SK-N-SH treated with all-trans-retinoic acid at 6 μM for 48 hours (cell line): ENCODE data around the gene ABLIM1.

Experiments
- ATAC-seq: fragments of 200-7000 bp; cut with Tn5 transposase; 3 replicates; pipeline ENCODE4 v1.9.1; 2020; ENCODE audit warnings: mild to moderate bottlenecking, moderate library complexity
- ARNTL ChIP-seq: fragments of 450-650 bp; formaldehyde crosslinking; IDR thresholded peaks from 2 replicates; pipeline ENCODE4 v1.5.0; 2020; ENCODE audit warnings: low read depth, mild to moderate bottlenecking, moderate library complexity, borderline replicate concordance
- BACH2 ChIP-seq: fragments of 250-450 bp; sonication (Bioruptor Pico); IDR thresholded peaks from 2 replicates; pipeline ENCODE4 v1.9.0; 2021; ENCODE audit warnings: mild to moderate bottlenecking, borderline replicate concordance
- CSDC2 ChIP-seq: fragments of 250-450 bp; sonication (Bioruptor Pico); IDR thresholded peaks from 2 replicates; pipeline ENCODE4 v1.5.0; 2020; ENCODE audit warnings: mild to moderate bottlenecking, moderate library complexity
- CSRNP3 ChIP-seq: fragments of 250-450 bp; sonication (Bioruptor Pico); IDR thresholded peaks from 2 replicates; pipeline ENCODE4 v1.5.1; 2021; ENCODE audit warnings: mild to moderate bottlenecking, moderate library complexity
- ESRRG ChIP-seq: fragments of 250-450 bp; sonication (Bioruptor Pico); IDR thresholded peaks from 2 replicates; pipeline ENCODE4 v1.6.1; 2021; ENCODE audit warnings: mild to moderate bottlenecking
- GLIS3 ChIP-seq: fragments of 250-450 bp; sonication (Bioruptor Pico); IDR thresholded peaks from 2 replicates; pipeline ENCODE4 v1.5.0; 2020; ENCODE audit warnings: mild to moderate bottlenecking, moderate library complexity
- ISL1 ChIP-seq: fragments of 250-450 bp; sonication (Bioruptor Pico); IDR thresholded peaks from 2 replicates; pipeline ENCODE4 v2.1.2; 2022; ENCODE audit warnings: mild to moderate bottlenecking, moderate library complexity
- OSR1 ChIP-seq: fragments of 250-450 bp; sonication (Bioruptor Pico); IDR thresholded peaks from 2 replicates; pipeline ENCODE4 v1.8.0; 2022; ENCODE audit warnings: moderate library complexity, mild to moderate bottlenecking, inconsistent platforms
- PATZ1 ChIP-seq: fragments of 250-450 bp; sonication (Bioruptor Pico); IDR thresholded peaks from 2 replicates; pipeline ENCODE4 v1.8.0; 2020; ENCODE audit warnings: mild to moderate bottlenecking, moderate library complexity, borderline replicate concordance
- SNAI2 ChIP-seq: fragments of 250-450 bp; sonication (Bioruptor Pico); IDR thresholded peaks from 2 replicates; pipeline ENCODE4 v1.5.0; 2020; ENCODE audit warnings: mild to moderate bottlenecking, moderate library complexity
- TOX ChIP-seq: fragments of 250-450 bp; sonication (Bioruptor Pico); IDR thresholded peaks from 2 replicates; pipeline ENCODE4 v1.8.0; 2021; ENCODE audit warnings: mild to moderate bottlenecking, moderate library complexity, borderline replicate concordance
- ZC3H10 ChIP-seq: fragments of 250-450 bp; sonication (Bioruptor Pico); IDR thresholded peaks from 2 replicates; pipeline ENCODE4 v1.5.1; 2021; ENCODE audit warnings: mild to moderate bottlenecking, moderate library complexity
- ZFP30 ChIP-seq: fragments of 450-650 bp; formaldehyde crosslinking; IDR thresholded peaks from 2 replicates; pipeline ENCODE4 v1.5.0; 2022; ENCODE audit warnings: mild to moderate bottlenecking, moderate library complexity
- ZNF565 ChIP-seq: fragments of 450-650 bp; formaldehyde crosslinking; conservative IDR thresholded peaks from 2 replicates; pipeline ENCODE4 v1.5.0; 2020; ENCODE audit warnings: low read depth, mild to moderate bottlenecking, moderate library complexity
- ZNF70 ChIP-seq: fragments of 450-650 bp; formaldehyde crosslinking; IDR thresholded peaks from 2 replicates; pipeline ENCODE4 v1.5.0; 2020; ENCODE audit warnings: mild to moderate bottlenecking, moderate library complexity
- ZNF8 ChIP-seq: fragments of 450-650 bp; formaldehyde crosslinking; IDR thresholded peaks from 2 replicates; pipeline ENCODE4 v1.5.0; 2020; ENCODE audit warnings: mild to moderate bottlenecking, moderate library complexity
- TF ChIP-seq, protein P1 (sequence below): fragments of 250-450 bp; sonication (Bioruptor Pico); IDR thresholded peaks from 2 replicates; pipeline ENCODE4 v1.8.0; 2021; ENCODE audit warnings: low read depth, mild to moderate bottlenecking, moderate library complexity, borderline replicate concordance
- TF ChIP-seq, protein P2 (sequence below): fragments of 250-450 bp; sonication (Bioruptor Pico); IDR thresholded peaks from 2 replicates; pipeline ENCODE4 v1.5.1; 2020; ENCODE audit warnings: low read depth, mild to moderate bottlenecking, moderate library complexity
- TF ChIP-seq, protein P3 (sequence below): fragments of 250-450 bp; sonication (Bioruptor Pico); IDR thresholded peaks from 2 replicates; pipeline ENCODE4 v1.5.0; 2020; ENCODE audit warnings: mild to moderate bottlenecking, moderate library complexity

ABLIM1 gene

GRCh38 chr10:114611617-114612016, 46.5 kb downstream of the ABLIM1 start:
- no peak for TF ChIP-seq OSR1 (CRISPR knock-in tag)
- no peak for TF ChIP-seq ZNF70 (CRISPR knock-in tag)
- TF ChIP-seq ZFP30 (CRISPR knock-in tag), result no peak
- no peak for TF ChIP-seq PATZ1 (CRISPR knock-in tag)
- TF ChIP-seq CSRNP3 (CRISPR knock-in tag), result no peak
- no peak for TF ChIP-seq ZC3H10 (CRISPR knock-in tag)
- no peak for TF ChIP-seq CSDC2 (CRISPR knock-in tag)
- no peak for TF ChIP-seq ISL1 (CRISPR knock-in tag)
- no peak for TF ChIP-seq ZNF8
- TF ChIP-seq SNAI2 (CRISPR knock-in tag), result no peak
- no peak for TF ChIP-seq ARNTL
- TF ChIP-seq ESRRG (CRISPR knock-in tag), result no peak
- ATAC-seq, result no peak

DNA sequence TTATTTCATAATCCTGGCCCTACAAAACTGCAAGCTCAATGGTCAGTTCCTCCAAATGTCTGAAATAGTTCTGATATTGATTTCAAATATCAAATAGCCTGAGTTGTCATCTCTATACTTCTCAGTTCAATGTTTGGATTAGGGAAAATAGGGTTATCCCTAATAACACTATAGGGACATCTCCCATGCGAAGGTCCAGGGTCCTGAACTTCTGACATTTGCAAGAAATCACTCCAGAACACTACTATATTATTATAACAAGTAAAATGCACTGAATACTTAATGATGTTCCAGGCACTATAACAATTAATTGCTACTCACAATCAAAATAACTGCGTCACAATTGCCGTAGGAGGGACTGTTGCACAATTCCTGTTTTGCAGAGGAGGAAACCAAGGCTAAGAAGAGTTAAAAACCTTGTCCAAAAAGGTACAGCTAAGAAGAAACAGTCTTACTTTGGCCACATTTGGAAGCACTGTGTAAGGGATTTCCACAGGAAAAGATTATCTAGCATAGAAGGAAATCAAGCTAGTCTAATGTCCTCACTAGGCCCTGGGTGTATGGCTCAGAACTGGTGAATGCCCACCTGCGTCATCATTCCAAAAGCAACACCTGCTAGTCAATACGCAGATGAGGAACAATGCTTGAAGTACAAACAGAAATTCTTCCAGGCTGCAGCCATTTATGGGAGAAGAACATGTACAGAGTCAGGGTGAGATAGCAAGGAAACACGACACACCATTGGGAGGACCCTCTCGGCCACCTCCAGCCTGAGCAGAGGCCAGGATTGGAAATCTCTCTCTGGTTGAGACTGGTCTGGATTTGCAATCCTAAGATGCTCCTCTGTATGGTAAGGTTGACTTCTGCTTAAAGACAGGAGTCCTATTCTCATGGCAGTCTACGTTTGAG, 48.3 kb downstream of the ABLIM1 start:
- no peak for TF ChIP-seq BACH2
- TF ChIP-seq ZNF70 (CRISPR knock-in tag), result no peak
- no peak for TF ChIP-seq CSRNP3 (CRISPR knock-in tag)
- no peak for TF ChIP-seq ARNTL
- TF ChIP-seq GLIS3 (CRISPR knock-in tag), result no peak
- no peak for TF ChIP-seq PATZ1 (CRISPR knock-in tag)
- TF ChIP-seq TOX (CRISPR knock-in tag), result no peak
- TF ChIP-seq, protein P1, sequence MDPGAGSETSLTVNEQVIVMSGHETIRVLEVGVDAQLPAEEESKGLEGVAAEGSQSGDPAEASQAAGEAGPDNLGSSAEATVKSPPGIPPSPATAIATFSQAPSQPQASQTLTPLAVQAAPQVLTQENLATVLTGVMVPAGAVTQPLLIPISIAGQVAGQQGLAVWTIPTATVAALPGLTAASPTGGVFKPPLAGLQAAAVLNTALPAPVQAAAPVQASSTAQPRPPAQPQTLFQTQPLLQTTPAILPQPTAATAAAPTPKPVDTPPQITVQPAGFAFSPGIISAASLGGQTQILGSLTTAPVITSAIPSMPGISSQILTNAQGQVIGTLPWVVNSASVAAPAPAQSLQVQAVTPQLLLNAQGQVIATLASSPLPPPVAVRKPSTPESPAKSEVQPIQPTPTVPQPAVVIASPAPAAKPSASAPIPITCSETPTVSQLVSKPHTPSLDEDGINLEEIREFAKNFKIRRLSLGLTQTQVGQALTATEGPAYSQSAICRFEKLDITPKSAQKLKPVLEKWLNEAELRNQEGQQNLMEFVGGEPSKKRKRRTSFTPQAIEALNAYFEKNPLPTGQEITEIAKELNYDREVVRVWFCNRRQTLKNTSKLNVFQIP (CRISPR knock-in tag), result no peak
- TF ChIP-seq OSR1 (CRISPR knock-in tag), result no peak
- no peak for TF ChIP-seq SNAI2 (CRISPR knock-in tag)
- TF ChIP-seq, protein P2, sequence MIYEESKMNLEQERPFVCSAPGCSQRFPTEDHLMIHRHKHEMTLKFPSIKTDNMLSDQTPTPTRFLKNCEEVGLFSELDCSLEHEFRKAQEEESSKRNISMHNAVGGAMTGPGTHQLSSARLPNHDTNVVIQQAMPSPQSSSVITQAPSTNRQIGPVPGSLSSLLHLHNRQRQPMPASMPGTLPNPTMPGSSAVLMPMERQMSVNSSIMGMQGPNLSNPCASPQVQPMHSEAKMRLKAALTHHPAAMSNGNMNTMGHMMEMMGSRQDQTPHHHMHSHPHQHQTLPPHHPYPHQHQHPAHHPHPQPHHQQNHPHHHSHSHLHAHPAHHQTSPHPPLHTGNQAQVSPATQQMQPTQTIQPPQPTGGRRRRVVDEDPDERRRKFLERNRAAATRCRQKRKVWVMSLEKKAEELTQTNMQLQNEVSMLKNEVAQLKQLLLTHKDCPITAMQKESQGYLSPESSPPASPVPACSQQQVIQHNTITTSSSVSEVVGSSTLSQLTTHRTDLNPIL, result no peak
- no peak for TF ChIP-seq ISL1 (CRISPR knock-in tag)
- TF ChIP-seq ZC3H10 (CRISPR knock-in tag), result no peak
- no peak for TF ChIP-seq CSDC2 (CRISPR knock-in tag)
- TF ChIP-seq, protein P3, sequence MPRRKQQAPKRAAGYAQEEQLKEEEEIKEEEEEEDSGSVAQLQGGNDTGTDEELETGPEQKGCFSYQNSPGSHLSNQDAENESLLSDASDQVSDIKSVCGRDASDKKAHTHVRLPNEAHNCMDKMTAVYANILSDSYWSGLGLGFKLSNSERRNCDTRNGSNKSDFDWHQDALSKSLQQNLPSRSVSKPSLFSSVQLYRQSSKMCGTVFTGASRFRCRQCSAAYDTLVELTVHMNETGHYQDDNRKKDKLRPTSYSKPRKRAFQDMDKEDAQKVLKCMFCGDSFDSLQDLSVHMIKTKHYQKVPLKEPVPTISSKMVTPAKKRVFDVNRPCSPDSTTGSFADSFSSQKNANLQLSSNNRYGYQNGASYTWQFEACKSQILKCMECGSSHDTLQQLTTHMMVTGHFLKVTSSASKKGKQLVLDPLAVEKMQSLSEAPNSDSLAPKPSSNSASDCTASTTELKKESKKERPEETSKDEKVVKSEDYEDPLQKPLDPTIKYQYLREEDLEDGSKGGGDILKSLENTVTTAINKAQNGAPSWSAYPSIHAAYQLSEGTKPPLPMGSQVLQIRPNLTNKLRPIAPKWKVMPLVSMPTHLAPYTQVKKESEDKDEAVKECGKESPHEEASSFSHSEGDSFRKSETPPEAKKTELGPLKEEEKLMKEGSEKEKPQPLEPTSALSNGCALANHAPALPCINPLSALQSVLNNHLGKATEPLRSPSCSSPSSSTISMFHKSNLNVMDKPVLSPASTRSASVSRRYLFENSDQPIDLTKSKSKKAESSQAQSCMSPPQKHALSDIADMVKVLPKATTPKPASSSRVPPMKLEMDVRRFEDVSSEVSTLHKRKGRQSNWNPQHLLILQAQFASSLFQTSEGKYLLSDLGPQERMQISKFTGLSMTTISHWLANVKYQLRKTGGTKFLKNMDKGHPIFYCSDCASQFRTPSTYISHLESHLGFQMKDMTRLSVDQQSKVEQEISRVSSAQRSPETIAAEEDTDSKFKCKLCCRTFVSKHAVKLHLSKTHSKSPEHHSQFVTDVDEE, result no peak
- no peak for TF ChIP-seq ZNF565 (CRISPR knock-in tag)
- TF ChIP-seq ZFP30 (CRISPR knock-in tag), result no peak
- no peak for ATAC-seq
